ES-I3 (cell line): ENCODE measurements around the gene SEMA7A.

Source experiments
- H3K36me3 ChIP-seq: 2 replicates; pipeline ENCODE4 v1.6.1; 2013; ENCODE audit warnings: mild to moderate bottlenecking, low read length, control low read depth, moderate library complexity; ENCODE audit not compliant: insufficient read depth
- H3K4me1 ChIP-seq: 2 replicates; pipeline ENCODE4 v1.6.1; 2013; ENCODE audit warnings: mild to moderate bottlenecking, control low read depth, low read length; ENCODE audit not compliant: insufficient read depth
- H3K9ac ChIP-seq: 2 replicates; pipeline ENCODE4 v1.6.1; 2013; ENCODE audit warnings: low read depth, mild to moderate bottlenecking, low read length, moderate library complexity
- H3K9me3 ChIP-seq: 2 replicates; pipeline ENCODE4 v1.6.1; 2013; ENCODE audit warnings: mild to moderate bottlenecking, low read length, moderate library complexity; ENCODE audit not compliant: control insufficient read depth, insufficient read depth

Gene SEMA7A

DNA sequence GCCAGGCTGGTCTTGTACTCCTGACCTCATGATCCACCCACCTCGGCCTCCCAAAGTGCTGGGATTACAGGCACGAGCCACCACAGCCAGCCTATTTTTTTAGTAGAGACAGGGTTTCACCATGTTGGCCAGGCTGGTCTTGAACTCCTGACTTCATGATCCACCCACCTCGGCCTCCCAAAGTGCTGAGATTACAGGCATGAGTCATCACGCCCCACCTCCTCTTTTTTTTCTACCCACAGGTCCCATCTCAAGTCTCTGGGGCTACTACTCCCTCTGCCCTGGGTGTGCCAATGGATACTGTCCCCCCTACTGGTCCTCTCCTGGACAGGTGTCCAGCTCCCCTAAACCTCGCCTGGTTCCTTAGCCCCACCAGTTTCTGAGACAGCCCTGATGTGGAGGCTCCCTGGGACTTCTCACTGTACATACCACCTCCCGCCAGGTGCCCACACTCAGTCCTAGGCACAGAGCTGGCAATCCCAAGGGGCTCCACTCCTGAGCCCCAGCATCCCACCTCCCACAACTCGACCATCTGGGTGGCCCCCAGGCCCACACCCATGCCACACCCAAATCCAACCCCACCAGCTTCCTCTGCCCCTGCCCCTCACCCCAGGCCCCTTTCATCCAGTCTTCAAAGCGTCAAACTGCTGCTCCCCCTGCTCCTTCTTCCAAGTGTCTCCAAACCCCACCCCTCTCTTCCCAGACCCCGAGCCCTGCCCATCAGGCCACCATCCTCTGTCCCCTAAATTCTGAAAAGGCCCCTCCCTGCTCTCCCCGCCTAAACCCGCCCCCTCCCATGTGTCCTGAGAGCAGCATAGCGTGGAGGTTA is 53.2 kb downstream of the SEMA7A start:
- Histone ChIP-seq H3K36me3 (no peaks in the 10 kb centered on the region), H3K9ac (no peak overlapping the region), H3K9me3 (no peaks in the 10 kb centered on the region), H3K4me1 (peaks cover 13% of the 10 kb centered on the region; the same call in 1 of the 2 replicates)

- Histone ChIP-seq H3K9me3 (no peaks in the 10 kb centered on the region), H3K9ac (no peak overlapping the region), H3K36me3 (no peaks in the 10 kb centered on the region), H3K4me1 (peaks cover 12% of the 10 kb centered on the region)
Observed at GRCh38 chr15:74378848-74379247, 54.9 kb downstream of the SEMA7A start.

DNA sequence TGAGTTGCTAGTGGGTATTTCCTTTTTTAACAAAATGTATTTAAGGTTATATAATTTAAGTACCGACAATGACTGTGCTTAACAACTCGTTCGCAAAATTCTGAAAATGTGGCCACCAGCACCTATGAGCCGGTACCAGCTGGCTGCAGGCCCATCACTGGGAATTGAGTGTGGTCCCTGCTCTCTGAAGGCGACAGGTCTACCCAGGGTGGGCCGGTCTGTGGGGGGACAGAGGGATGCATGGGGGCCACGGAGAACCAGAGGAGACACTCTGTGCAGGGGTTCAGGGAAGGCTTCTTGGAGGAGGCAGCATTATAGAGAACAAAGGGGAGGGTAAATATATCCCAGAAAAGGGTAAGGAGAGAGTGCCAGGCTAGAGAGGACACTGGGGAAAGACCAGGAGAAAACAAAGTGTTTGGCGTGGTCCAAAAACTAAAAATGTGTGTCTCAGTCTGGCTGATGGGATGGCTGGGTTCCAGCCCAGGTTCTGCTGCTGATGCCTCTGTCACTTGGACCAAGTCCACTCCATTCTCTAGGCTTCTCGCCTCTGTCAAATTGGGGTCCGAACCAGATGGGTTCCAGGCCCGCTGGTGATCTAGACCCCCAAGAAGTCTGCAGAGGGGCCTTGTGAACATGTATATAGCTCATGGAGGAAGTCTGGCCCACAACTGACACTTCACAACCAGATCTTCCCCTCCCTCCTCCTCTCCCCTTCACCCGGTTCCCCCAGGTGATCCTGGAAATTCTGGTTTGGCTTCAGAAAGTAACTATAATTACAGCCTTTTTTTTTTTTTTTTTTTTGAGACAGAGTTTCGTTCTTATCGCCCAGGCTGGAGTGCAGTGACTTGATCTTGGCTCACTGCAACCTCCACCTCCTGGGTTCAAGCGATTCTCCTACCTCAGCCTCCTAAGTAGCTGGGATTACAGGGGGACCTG is 55.7 kb downstream of the SEMA7A start:
- H3K36me3 ChIP-seq: no peaks in the 10 kb centered on the region
- H3K9me3 ChIP-seq: no peaks in the 10 kb centered on the region
- peaks cover 15% of the 10 kb centered on the region for H3K4me1 ChIP-seq
- H3K9ac ChIP-seq: no peak overlapping the region

- H3K9me3 ChIP-seq: no peaks in the 10 kb centered on the region
- no peak overlapping the region for H3K9ac ChIP-seq
- peaks cover 19% of the 10 kb centered on the region for H3K4me1 ChIP-seq
- no peaks in the 10 kb centered on the region for H3K36me3 ChIP-seq
Observed at GRCh38 chr15:74376825-74377581, 56.8 kb downstream of the SEMA7A start.

- Histone ChIP-seq H3K36me3 (no peaks in the 10 kb centered on the region), H3K9me3 (no peaks in the 10 kb centered on the region), H3K9ac (no peak overlapping the region), H3K4me1 (peaks cover 25% of the 10 kb centered on the region)
Observed at GRCh38 chr15:74376226-74376625, 57.5 kb downstream of the SEMA7A start.

DNA sequence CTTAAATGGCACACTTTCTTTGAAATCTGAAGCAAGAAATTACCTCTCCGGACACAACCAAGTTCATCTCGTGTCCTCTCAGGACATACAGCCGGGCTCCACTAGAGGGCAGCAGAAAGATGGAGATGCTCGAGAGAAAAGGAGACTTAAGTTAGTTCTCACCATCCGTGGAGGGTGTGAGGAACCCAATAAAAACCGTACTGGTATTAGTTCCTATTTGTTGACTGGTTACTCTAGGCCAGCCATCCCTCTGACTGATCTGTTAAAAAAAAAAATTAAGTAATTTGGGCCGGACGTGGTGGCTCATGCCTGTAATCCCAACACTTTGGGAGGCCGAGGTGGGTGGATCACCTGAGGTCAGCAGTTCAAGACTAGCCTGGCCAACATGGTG is 58.5 kb downstream of the SEMA7A start:
- Histone ChIP-seq H3K9ac (peak overlapping the region; percentile 46; the same call in 1 of the 2 replicates), H3K36me3 (no peaks in the 10 kb centered on the region), H3K9me3 (no peaks in the 10 kb centered on the region), H3K4me1 (peaks cover 25% of the 10 kb centered on the region)

- peak overlapping the region; percentile 46 for H3K9ac ChIP-seq
- H3K4me1 ChIP-seq: peaks cover 25% of the 10 kb centered on the region
- no peaks in the 10 kb centered on the region for H3K9me3 ChIP-seq
- no peaks in the 10 kb centered on the region for H3K36me3 ChIP-seq
Observed at GRCh38 chr15:74374648-74375302, 59.0 kb downstream of the SEMA7A start.

- Histone ChIP-seq H3K9ac (peak overlapping the region; percentile 46), H3K36me3 (no peaks in the 10 kb centered on the region), H3K4me1 (peaks cover 21% of the 10 kb centered on the region), H3K9me3 (no peaks in the 10 kb centered on the region)
Observed at GRCh38 chr15:74373731-74374647, 59.8 kb downstream of the SEMA7A start.

GRCh38 chr15:74373056-74373650 is 60.6 kb downstream of the SEMA7A start:
- Histone ChIP-seq H3K4me1 (peaks cover 18% of the 10 kb centered on the region), H3K9me3 (no peaks in the 10 kb centered on the region), H3K36me3 (no peaks in the 10 kb centered on the region), H3K9ac (no peak overlapping the region)

DNA sequence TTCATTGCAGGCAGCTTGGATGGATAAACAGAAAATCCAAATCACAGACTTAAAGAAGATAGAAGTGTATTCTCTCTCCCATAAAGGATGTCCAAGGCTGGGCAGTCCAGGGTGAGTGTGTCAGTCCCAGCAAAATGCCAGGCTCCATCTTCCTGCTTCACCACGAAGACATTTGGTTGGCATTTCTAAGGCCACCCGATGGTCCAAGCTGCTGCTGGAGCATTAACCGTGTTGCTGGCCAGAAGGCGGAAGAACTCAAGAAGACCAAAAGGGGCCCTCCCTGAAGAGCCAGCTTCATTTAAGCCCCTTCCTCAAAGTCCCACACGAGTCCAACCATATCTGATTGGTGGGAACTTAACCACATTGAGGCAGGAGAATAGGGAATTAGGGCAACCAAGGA is 63.3 kb downstream of the SEMA7A start:
- no peak overlapping the region for H3K9ac ChIP-seq
- H3K9me3 ChIP-seq: no peaks in the 10 kb centered on the region
- no peaks in the 10 kb centered on the region for H3K36me3 ChIP-seq
- peaks cover 18% of the 10 kb centered on the region for H3K4me1 ChIP-seq

DNA sequence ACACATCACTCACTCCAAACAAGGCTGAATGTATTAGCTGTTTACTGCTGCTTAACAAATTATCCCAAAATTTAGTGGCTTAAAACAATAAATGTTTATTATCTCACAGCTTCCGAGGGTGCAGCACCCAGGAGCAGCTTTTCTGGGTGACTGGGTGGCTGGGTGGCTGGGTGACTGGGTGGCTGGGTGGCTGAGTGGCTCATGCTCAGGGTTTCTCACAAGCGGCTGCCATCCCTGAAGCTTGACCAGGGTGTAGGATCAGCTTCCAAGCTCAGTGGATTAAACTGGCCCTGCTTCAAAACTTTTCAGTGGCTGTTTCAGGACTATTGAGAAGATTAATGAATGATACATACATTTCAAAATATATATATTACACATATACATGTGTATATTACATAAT is 64.0 kb downstream of the SEMA7A start:
- no peaks in the 10 kb centered on the region for H3K36me3 ChIP-seq
- no peak overlapping the region for H3K9ac ChIP-seq
- peaks cover 15% of the 10 kb centered on the region; the same call in 1 of the 2 replicates for H3K4me1 ChIP-seq
- H3K9me3 ChIP-seq: no peaks in the 10 kb centered on the region

- H3K9ac ChIP-seq: no peak overlapping the region
- peaks cover 19% of the 10 kb centered on the region; the same call in 1 of the 2 replicates for H3K4me1 ChIP-seq
- no peaks in the 10 kb centered on the region for H3K36me3 ChIP-seq
Observed at GRCh38 chr15:74369084-74369745, 64.5 kb downstream of the SEMA7A start.

More at GRCh38 chr15:74369084-74369745, 64.5 kb downstream of the SEMA7A start:
- no peaks in the 10 kb centered on the region for H3K9me3 ChIP-seq
